ENCODE results near the gene RAB11FIP5.
"Not testable (repeated sequence)": the region's sequence is repeated elsewhere in the genome, so short reads cannot be mapped to it uniquely, and the experiment has no call there.

The RAB11FIP5 gene

GRCh38 chr2:73071360-73072128 lies 41.2 kb downstream of the RAB11FIP5 start, which contains the start of gene SFXN5:
Gene SFXN5 (minus strand): TSS chr2:73071712. CDS start chr2:73071705, 7 bp downstream.
- H3K27ac ChIP-seq (ENCODE audit: low read length): peak within 1 kb of the TSS; percentile 71
- H3K4me1 ChIP-seq (ENCODE audit: control insufficient read depth, low read depth, low read length): peaks cover 9% of the 10 kb centered on the region
- peak within 1 kb of the TSS; percentile 82 for H3K9ac ChIP-seq (ENCODE audit: low read length)
- H3K4me3 ChIP-seq (ENCODE audit: low read length): peak within 1 kb of the TSS; percentile 91
- H3K36me3 ChIP-seq (ENCODE audit: control insufficient read depth, low read depth, low read length): no peaks in the 10 kb centered on the region
- peaks cover 11% of the 10 kb centered on the region for H3K27me3 ChIP-seq (ENCODE audit: control insufficient read depth, insufficient read depth, low read length)
- no peaks in the 10 kb centered on the region for H3K9me3 ChIP-seq (ENCODE audit: control insufficient read depth, low read depth, low read length)

DNA sequence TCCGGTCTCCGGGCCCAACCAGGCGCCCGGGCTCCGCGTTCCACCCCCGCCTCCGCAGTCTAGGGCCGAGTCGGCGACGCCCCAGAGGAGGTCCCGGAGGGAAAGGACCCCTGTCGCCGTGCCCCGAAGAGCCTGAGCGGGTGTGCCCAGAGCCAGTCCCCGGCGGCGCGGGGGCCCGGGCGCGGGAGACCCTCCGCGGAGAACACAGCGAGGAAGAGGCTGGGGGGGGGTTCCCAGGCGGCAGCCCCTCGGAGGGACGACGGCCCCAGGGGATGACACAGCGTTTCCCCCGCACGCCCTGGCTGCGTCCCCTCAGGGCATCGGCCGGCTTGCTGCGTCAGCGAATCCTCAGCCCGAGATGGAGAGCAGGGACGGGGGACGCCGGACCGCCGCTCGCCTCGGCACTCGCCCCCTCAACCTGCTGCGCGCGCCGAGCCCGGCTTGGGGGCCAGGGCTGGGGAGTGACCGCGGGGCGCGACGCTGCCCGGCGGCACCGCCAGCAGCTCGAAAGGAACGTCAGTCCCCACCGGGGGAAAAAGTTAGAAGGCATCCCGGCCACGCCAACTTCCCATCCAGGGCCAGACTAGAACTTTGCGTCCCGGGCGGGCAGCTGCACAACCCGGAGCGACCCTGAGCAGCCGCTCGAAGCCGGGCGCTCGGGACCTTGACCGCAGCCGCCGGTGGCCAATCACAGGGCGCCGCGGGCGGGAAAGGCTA lies 41.9 kb downstream of the RAB11FIP5 start:
- Histone ChIP-seq H3K4me1 (ENCODE audit: control insufficient read depth, low read depth, low read length) (peaks cover 9% of the 10 kb centered on the region), H3K36me3 (ENCODE audit: control insufficient read depth, low read depth, low read length) (no peaks in the 10 kb centered on the region), H3K4me3 (ENCODE audit: low read length) (peak overlapping the region; percentile 91), H3K9me3 (ENCODE audit: control insufficient read depth, low read depth, low read length) (no peaks in the 10 kb centered on the region), H3K27me3 (ENCODE audit: control insufficient read depth, insufficient read depth, low read length) (peaks cover 11% of the 10 kb centered on the region), H3K9ac (ENCODE audit: low read length) (peak overlapping the region; percentile 82), H3K27ac (ENCODE audit: low read length) (no peak overlapping the region)

DNA sequence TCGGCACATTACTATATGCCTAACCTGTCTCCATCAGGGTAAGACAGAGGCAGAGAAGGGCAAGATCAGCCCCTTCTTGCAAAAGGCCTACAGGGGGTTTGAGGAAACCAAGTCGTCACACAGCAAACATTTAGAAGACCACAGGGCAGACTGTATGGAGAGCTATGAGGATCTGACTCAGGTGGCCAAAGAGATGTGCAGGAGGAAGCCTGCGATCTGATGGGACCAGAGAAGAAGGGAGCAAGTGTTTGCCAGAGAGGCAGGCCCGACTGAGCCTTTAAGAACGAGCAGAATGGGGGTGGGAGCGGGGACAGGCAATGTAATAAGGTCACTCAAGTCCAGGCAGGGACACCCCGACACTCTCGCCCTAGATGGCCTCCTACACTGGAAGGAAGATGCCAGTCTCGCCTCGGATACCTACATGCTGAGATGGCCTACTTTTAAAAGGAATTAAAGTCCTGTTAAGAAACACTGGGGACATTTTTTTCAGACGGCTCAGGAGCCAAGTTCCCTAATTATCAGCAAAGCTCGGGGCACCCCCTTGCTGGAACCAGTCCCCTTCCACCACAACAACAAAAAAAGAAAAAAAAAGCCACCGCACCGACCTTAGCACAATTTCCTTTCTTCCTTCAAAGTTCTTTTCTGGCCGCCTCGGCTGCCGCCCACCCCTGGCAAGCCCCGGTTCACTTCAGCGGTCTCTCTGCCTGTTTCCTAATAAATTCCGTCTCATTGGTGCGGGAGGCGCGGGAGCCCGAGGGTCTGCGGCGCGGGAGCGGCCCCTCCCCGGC lies 42.7 kb downstream of the RAB11FIP5 start:
- Histone ChIP-seq H3K27me3 (ENCODE audit: control insufficient read depth, insufficient read depth, low read length) (peaks cover 11% of the 10 kb centered on the region), H3K4me1 (ENCODE audit: control insufficient read depth, low read depth, low read length) (peaks cover 9% of the 10 kb centered on the region), H3K36me3 (ENCODE audit: control insufficient read depth, low read depth, low read length) (no peaks in the 10 kb centered on the region), H3K9me3 (ENCODE audit: control insufficient read depth, low read depth, low read length) (no peaks in the 10 kb centered on the region), H3K27ac (ENCODE audit: low read length) (no peak overlapping the region), H3K9ac (ENCODE audit: low read length) (peak overlapping the region; percentile 82), H3K4me3 (ENCODE audit: low read length) (peak overlapping the region; percentile 91)

GRCh38 chr2:73069041-73069854 lies 43.5 kb downstream of the RAB11FIP5 start:
- H3K4me1 ChIP-seq (ENCODE audit: control insufficient read depth, low read depth, low read length): peaks cover 14% of the 10 kb centered on the region
- H3K36me3 ChIP-seq (ENCODE audit: control insufficient read depth, low read depth, low read length): no peaks in the 10 kb centered on the region
- peak overlapping the region; percentile 91 for H3K4me3 ChIP-seq (ENCODE audit: low read length)
- H3K9me3 ChIP-seq (ENCODE audit: control insufficient read depth, low read depth, low read length): no peaks in the 10 kb centered on the region
- H3K27ac ChIP-seq (ENCODE audit: low read length): no peak overlapping the region
- no peak overlapping the region for H3K9ac ChIP-seq (ENCODE audit: low read length)
- H3K27me3 ChIP-seq (ENCODE audit: control insufficient read depth, insufficient read depth, low read length): peaks cover 11% of the 10 kb centered on the region

- no peaks in the 10 kb centered on the region for H3K9me3 ChIP-seq (ENCODE audit: control insufficient read depth, low read depth, low read length)
- no peaks in the 10 kb centered on the region for H3K36me3 ChIP-seq (ENCODE audit: control insufficient read depth, low read depth, low read length)
- H3K4me1 ChIP-seq (ENCODE audit: control insufficient read depth, low read depth, low read length): peaks cover 25% of the 10 kb centered on the region
- H3K27ac ChIP-seq (ENCODE audit: low read length): no peak overlapping the region
- no peak overlapping the region for H3K4me3 ChIP-seq (ENCODE audit: low read length)
- peaks cover 11% of the 10 kb centered on the region for H3K27me3 ChIP-seq (ENCODE audit: control insufficient read depth, insufficient read depth, low read length)
- H3K9ac ChIP-seq (ENCODE audit: low read length): no peak overlapping the region
Measured at GRCh38 chr2:73068147-73068546, 44.6 kb downstream of the RAB11FIP5 start.

DNA sequence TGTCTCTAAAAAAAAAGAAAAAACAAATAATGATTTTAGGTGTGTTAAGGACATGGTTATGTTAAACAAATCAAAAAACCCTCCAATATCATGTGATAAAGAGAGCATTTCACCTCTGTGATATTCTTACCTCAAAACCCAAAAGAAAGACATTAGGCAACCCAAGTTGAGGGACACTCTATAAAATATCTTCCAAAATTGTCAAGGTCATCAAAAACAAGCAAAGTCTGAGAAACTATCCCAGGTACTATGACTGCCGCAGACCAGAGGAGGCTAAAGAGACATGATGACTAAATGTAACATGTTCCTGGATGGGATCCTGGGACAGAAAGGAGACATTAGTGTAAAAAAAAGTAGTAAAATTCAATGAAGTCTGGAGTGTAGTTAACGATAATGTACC lies 45.7 kb downstream of the RAB11FIP5 start:
- Histone ChIP-seq H3K36me3 (ENCODE audit: control insufficient read depth, low read depth, low read length) (peaks cover 3% of the 10 kb centered on the region), H3K27me3 (ENCODE audit: control insufficient read depth, insufficient read depth, low read length) (peaks cover 8% of the 10 kb centered on the region), H3K27ac (ENCODE audit: low read length) (no peak overlapping the region), H3K4me1 (ENCODE audit: control insufficient read depth, low read depth, low read length) (peaks cover 23% of the 10 kb centered on the region), H3K4me3 (ENCODE audit: low read length) (no peak overlapping the region), H3K9ac (ENCODE audit: low read length) (no peak overlapping the region), H3K9me3 (ENCODE audit: control insufficient read depth, low read depth, low read length) (no peaks in the 10 kb centered on the region)

DNA sequence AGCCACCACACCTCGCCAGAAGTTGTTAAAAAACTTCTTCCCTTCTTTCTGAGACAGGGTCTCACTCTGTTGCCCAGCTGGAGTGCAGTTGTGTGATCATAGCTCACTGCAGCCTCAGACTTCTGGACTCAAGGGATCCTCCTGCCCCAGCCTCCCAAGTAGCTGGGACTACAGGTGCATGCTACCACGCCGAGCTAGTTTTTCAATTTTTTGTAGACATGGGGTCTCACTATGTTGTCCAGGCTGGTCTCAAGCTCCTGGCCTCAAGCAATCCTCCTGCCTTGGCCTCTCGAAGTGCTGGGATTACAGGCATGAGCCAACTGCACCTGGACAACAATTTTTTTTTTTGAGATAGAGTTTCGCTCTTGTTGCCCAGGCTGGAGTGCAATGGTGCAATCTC lies 47.7 kb downstream of the RAB11FIP5 start:
- not testable (repeated sequence) for H3K9ac ChIP-seq (ENCODE audit: low read length); H3K27ac ChIP-seq (ENCODE audit: low read length); H3K27me3 ChIP-seq (ENCODE audit: control insufficient read depth, insufficient read depth, low read length); H3K9me3 ChIP-seq (ENCODE audit: control insufficient read depth, low read depth, low read length); H3K4me3 ChIP-seq (ENCODE audit: low read length); H3K36me3 ChIP-seq (ENCODE audit: control insufficient read depth, low read depth, low read length)
- peaks cover 22% of the 10 kb centered on the region for H3K4me1 ChIP-seq (ENCODE audit: control insufficient read depth, low read depth, low read length)

DNA sequence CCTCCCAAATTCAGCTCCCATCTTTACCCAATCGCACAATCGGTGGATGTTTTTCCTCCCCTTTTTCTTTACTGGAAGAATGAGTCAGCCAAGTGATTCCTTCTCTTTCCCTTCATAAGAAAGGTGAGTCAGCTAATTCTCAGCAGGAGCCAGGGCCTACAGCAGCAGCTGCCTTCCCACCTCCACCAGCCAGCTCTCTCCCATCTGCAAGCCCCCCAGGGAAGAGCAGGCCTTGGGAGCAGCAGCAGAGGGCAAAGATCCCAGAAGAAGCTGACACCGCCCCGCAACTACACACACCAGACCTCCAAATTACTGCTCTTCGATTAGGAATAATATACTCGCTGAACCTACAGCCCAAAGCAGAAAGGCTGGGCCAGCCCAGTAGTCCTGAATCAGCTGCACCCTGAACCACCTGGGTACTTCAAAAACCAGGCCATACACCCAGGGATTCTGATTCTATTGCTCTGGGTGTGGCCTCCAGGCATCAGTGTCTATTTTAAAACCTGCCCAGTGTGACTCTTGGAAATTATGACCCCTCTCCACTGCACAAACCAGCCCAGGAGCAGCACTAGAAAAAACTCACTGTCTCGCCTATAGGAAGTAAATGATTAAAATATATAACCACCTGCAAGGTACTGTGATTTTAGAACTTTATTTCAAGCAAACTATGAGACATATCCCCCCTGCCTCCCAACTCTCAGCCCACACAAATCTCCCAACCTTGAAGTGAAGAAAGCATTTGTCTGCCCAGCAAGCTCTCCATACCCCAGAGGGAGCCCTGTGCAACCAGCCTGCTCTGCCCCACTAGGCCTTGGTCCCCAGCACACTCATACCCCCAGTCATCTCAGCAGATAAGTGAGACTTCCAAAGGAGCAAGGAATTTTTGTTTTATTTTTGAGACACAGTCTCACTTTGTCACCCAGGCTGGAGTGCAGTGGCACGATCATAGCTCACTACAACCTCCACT lies 48.6 kb downstream of the RAB11FIP5 start:
- H3K27ac ChIP-seq (ENCODE audit: low read length): peak overlapping the region; percentile 47
- H3K9ac ChIP-seq (ENCODE audit: low read length): peak overlapping the region; percentile 26
- peaks cover 17% of the 10 kb centered on the region for H3K4me1 ChIP-seq (ENCODE audit: control insufficient read depth, low read depth, low read length)
- H3K27me3 ChIP-seq (ENCODE audit: control insufficient read depth, insufficient read depth, low read length): no peaks in the 10 kb centered on the region
- peaks cover 3% of the 10 kb centered on the region for H3K36me3 ChIP-seq (ENCODE audit: control insufficient read depth, low read depth, low read length)
- H3K4me3 ChIP-seq (ENCODE audit: low read length): peak overlapping the region; percentile 19
- no peaks in the 10 kb centered on the region for H3K9me3 ChIP-seq (ENCODE audit: control insufficient read depth, low read depth, low read length)

DNA sequence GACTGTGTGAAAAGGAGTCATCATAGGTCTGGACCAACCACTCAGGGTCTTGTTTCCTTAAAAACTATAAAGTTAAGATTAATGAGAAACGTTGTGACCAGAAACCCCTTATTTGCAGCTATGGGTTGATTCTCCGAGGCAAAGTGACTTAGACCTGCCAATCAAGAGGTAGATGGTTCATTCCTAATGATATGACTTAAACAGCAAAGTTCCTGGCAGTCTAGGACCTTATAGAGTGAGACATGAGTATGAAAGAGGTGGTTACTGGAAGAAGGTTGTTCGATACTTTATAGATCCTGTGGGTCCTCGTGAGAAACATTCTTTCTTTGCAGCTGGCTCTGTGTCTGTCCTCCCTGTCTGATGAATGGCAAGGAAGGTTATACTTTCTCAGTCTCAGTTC lies 49.3 kb downstream of the RAB11FIP5 start:
- Histone ChIP-seq H3K27ac (ENCODE audit: low read length) (peak overlapping the region; percentile 47), H3K4me3 (ENCODE audit: low read length) (peak overlapping the region; percentile 19), H3K9ac (ENCODE audit: low read length) (peak overlapping the region; percentile 26), H3K4me1 (ENCODE audit: control insufficient read depth, low read depth, low read length) (peaks cover 17% of the 10 kb centered on the region), H3K27me3 (ENCODE audit: control insufficient read depth, insufficient read depth, low read length) (no peaks in the 10 kb centered on the region), H3K36me3 (ENCODE audit: control insufficient read depth, low read depth, low read length) (peaks cover 3% of the 10 kb centered on the region), H3K9me3 (ENCODE audit: control insufficient read depth, low read depth, low read length) (no peaks in the 10 kb centered on the region)

- Histone ChIP-seq H3K9me3 (ENCODE audit: control insufficient read depth, low read depth, low read length) (peaks cover 6% of the 10 kb centered on the region), H3K4me1 (ENCODE audit: control insufficient read depth, low read depth, low read length) (peaks cover 11% of the 10 kb centered on the region), H3K27me3 (ENCODE audit: control insufficient read depth, insufficient read depth, low read length) (no peaks in the 10 kb centered on the region), H3K27ac (ENCODE audit: low read length) (no peak overlapping the region), H3K36me3 (ENCODE audit: control insufficient read depth, low read depth, low read length) (peaks cover 9% of the 10 kb centered on the region), H3K4me3 (ENCODE audit: low read length) (no peak overlapping the region), H3K9ac (ENCODE audit: low read length) (no peak overlapping the region)
Measured at GRCh38 chr2:73059106-73059505, 53.6 kb downstream of the RAB11FIP5 start.
